ENCODE results near the gene IRF4.

IRF4 gene

GRCh38 chr6:353642-354614, 37.6 kb upstream of the IRF4 start:
- DNase-seq (ENCODE audit: low spot score): no peak

GRCh38 chr6:354631-355280, 36.8 kb upstream of the IRF4 start:
- DNase-seq (ENCODE audit: low spot score): no peak

DNA sequence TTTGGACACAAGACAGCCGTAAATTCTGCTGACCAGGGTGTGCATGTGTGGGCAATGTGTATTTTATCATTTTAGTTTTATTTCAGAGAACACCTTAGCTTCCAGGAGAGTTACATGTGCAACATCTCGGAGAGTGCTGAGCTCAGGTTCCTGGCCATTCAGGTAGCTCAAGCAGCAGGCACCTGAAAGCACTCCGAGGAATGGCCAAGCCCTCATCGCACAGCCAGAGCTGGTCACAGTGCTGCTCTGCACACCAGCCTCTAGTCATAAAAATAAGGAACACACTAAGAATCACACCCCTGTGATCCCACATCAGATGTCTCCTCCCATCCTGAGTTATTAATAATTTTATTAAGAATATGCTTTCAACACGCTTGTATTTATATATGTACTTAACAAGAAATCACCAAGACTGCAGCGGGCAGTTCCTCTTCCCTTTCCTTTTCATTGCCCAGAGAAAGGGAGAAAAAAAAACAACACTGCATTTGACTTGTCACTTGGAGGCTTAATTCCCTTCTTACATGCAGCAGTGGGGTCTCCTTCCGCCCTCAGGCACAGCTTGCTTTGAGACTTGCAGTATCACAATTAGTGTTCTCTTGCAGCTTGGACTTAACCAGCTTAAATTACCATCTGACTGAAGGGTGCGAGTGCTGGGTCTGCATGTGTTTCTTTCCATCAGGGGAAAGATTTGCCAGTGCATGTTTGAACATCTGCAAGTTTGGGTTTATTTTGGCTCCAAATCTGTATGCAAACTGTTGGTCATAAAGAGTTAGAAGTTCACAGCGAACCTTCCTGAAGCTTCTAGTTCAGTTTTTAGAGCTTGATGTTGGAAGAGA, 36.0 kb upstream of the IRF4 start:
- no peak for DNase-seq (ENCODE audit: low spot score)

GRCh38 chr6:356828-357251, 34.7 kb upstream of the IRF4 start:
- no peak for DNase-seq (ENCODE audit: low spot score)

- no peak for DNase-seq (ENCODE audit: low spot score)
These were observed 34.2 kb upstream of the IRF4 start for GRCh38 chr6:357261-357790.

GRCh38 chr6:357791-358341, 33.7 kb upstream of the IRF4 start:
- DNase-seq (ENCODE audit: low spot score): no peak

DNA sequence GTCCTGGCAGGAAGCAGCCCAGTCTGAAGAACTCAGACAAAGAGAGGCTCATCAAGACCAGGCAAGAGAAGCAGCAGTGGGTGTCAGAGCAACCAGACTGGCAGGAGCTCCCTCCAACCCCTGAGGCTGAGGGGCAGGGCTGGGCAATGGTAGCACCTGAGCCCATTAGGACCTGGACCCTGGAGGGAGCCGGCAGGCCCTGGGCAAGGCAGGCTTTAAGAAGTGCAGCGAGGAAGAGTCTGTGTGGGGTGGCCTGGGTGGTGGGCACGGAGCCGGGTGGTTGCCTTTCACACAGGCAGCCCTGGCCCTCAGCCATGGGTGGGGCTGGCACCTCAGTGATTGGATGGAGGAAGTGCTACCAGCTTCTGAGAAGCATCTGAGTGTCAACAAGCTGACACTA, 33.1 kb upstream of the IRF4 start:
- DNase-seq (ENCODE audit: low spot score): no peak

DNA sequence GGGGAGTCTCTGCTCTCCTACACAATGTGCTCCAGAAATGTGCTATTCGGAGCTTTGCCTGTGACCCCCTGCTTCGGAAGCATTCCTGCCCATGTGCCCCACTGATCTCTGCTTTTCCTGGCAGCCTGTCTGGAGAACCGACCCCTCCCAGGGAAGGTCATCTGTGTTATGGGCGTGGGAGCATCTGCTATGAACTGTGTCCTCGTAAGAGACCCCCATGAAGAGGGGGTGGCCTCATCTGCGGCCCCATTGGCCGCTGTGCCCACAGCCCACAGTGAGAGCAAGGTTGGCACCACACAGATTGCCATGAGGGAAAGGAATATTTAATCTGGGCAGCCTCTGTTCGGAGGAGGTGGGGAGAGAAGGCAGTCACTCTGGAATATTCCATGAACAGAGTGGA, 32.7 kb upstream of the IRF4 start:
- DNase-seq (ENCODE audit: low spot score): no peak

GRCh38 chr6:359261-360035, 32.1 kb upstream of the IRF4 start:
- no peak for DNase-seq (ENCODE audit: low spot score)

- no peak for DNase-seq (ENCODE audit: low spot score)
These were observed 31.2 kb upstream of the IRF4 start for GRCh38 chr6:360349-360748.

DNA sequence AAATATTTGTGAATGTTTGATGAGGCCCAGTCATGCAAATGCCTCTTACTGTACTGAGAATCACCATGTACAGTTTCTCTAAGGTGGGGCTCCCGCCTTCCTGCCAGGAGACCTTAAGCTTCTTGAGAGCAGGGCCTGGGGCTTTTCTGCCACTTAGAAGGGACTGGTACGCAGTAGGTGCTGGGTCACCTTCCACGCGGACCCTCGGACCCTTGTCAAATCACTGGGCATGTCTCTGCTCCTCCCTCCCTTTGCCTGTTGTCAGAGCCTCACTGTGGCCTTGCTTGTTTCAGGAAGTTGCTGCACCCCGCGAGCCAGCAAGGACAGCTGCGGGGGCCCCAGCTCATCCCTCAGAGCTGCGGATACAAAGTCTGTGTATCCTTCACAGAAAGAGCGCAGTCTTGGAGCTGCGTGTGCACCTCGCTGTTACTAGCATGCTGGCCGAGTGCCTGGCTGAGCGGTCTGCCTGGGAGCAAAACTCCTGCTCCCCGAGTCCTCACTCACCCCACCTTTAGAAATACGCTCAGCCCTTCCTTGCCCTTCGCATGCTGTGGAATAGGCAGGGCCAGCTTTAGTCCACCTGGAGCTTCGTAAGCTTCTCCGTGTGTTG, 30.7 kb upstream of the IRF4 start:
- no peak for DNase-seq (ENCODE audit: low spot score)

DNA sequence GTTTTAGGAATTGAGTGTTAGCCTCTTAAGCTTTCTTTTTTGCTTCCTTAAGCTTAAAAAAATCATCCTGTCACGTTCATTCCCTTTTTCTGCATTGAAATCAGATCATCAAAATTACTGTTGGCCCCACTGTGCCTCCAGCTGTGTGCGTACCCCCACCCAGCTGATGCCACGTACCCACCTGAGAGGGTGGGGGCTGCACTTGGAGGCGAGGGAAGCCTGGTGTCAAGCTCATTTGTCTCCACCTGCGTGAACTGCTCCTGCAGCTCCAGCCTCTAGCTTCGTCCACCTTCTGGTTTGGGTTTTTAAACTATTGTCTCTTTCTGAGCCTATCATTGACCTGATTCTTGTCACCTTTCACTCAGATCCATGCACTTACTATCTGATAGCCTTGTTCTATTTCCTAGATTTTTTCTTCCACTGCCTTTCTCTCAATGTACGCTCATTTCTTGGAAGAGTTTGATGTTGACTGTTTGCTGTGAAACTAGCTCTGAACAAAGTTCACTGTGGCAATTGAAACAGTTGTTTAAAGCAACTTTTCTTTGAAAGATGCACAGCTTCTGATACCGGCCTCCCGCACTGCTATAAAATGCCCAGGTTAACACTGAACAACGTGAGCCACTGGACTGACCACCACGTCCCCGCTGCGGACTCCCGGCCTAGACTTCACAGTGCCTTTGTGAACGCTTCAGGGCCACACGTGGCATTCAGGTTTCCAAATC, 30.0 kb upstream of the IRF4 start:
- no peak for DNase-seq (ENCODE audit: low spot score)

- no peak for DNase-seq (ENCODE audit: low spot score)
These were observed 29.2 kb upstream of the IRF4 start for GRCh38 chr6:362231-362923.

GRCh38 chr6:362924-363249, 28.7 kb upstream of the IRF4 start:
- DNase-seq (ENCODE audit: low spot score): no peak

- no peak for DNase-seq (ENCODE audit: low spot score)
These were observed 28.3 kb upstream of the IRF4 start for GRCh38 chr6:363291-363690.

GRCh38 chr6:363909-364308, 27.6 kb upstream of the IRF4 start:
- no peak for DNase-seq (ENCODE audit: low spot score)

GRCh38 chr6:364609-365540, 26.7 kb upstream of the IRF4 start:
- no peak for DNase-seq (ENCODE audit: low spot score)

- DNase-seq (ENCODE audit: low spot score): no peak
These were observed 25.7 kb upstream of the IRF4 start for GRCh38 chr6:365835-366234.

Data from AG08395 (cell line).